ENCODE data around the gene NMD3. TPM values are rescaled to one million over a fixed set of nuclear protein-coding genes. Genes with fewer than 3 reads are reported as not detected.
A peak's percentile ranks its signal among the peaks of the same experiment; 100 is the strongest.

NMD3 gene
- 55.5 and 55.6 TPM in 2 replicates for total RNA-seq (2021)
- long read RNA-seq, transcript NMD3-202 (15 exons, 3,061 nt): minor isoform, 6 of 474 reads
- long read RNA-seq, transcript NMD3-201 (16 exons, 3,049 nt): major isoform, 288 of 474 reads
- long read RNA-seq, partial matches to known transcripts: 15 of 474 reads
- long read RNA-seq, other reads (novel, unspliced or antisense): 164 of 474 reads

- H3K79me2 ChIP-seq (ENCODE audit: insufficient read depth, low read length): peaks cover 9% of the 10 kb centered on the region; the same call in 1 of the 2 replicates
- H3K4me3 Mint-ChIP-seq: peak within 1 kb of the TSS; percentile 89 to 94
- peak within 1 kb of the TSS; percentile 55 to 96 (median 91); a peak in 5 of 7 replicates for H3K27ac Mint-ChIP-seq
- no peak within 1 kb of the TSS for H3T11ph ChIP-seq (ENCODE audit: low read length)
- H3K9ac ChIP-seq (ENCODE audit: extremely low read depth, insufficient read length, low read length): peak within 1 kb of the TSS; percentile 91
- H4K8ac ChIP-seq (replicated peaks; ENCODE audit: insufficient read length, low read depth, low read length): no peak within 1 kb of the TSS
- H2AK5ac ChIP-seq (ENCODE audit: insufficient read length, low read length): no peak within 1 kb of the TSS
- H3K56ac ChIP-seq (ENCODE audit: insufficient read length, low read depth, low read length): no peak within 1 kb of the TSS
- H3K79me1 ChIP-seq (ENCODE audit: insufficient read depth, low read depth, low read length, poor library complexity, severe bottlenecking): no peaks in the 10 kb centered on the region
- peak within 1 kb of the TSS; percentile 79 for H3K18ac ChIP-seq (ENCODE audit: insufficient read length, low read depth, low read length)
- H3K9me3 Mint-ChIP-seq: peaks cover 2 to 3% of the 10 kb centered on the region in 2 experiments; a peak in 4 of 5 replicates
- H2BK20ac ChIP-seq (ENCODE audit: low read depth, low read length, poor library complexity, severe bottlenecking): no peak within 1 kb of the TSS
- peak within 1 kb of the TSS; percentile 86 for H3K14ac ChIP-seq (ENCODE audit: insufficient read depth, low read length)
- H4K20me1 ChIP-seq (ENCODE audit: control insufficient read depth, insufficient read depth, insufficient read length): no peaks in the 10 kb centered on the region
- H3K4me2 ChIP-seq (ENCODE audit: insufficient read depth, insufficient read length, low read length): peak within 1 kb of the TSS; percentile 84
- H2BK15ac ChIP-seq (ENCODE audit: low read depth, low read length): no peak within 1 kb of the TSS; the same call in 1 of the 2 replicates
- no peak within 1 kb of the TSS for H2BK5ac ChIP-seq (ENCODE audit: insufficient read length, low read length)
- WGBS (ENCODE audit: extremely low coverage, insufficient read length, low lambda C conversion rate): no CpG with 5 or more reads among the region's 71 CpGs
- H3K4me1 Mint-ChIP-seq: peaks cover 16 to 19% of the 10 kb centered on the region in 2 experiments
- peaks cover 3% of the 10 kb centered on the region for H3K23me2 ChIP-seq (ENCODE audit: insufficient read length, low read depth, low read length, poor library complexity, severe bottlenecking)
- H3K27me3 Mint-ChIP-seq (ENCODE audit: low read depth): no peaks in the 10 kb centered on the region
- H3K36me3 Mint-ChIP-seq (ENCODE audit: insufficient read depth in 1 of 3, low read depth in 3 of 3): peaks cover 7 to 21% (median 13%) of the 10 kb centered on the region in 3 experiments
- no peak within 1 kb of the TSS for H2BK120ac ChIP-seq (ENCODE audit: low read depth, low read length, poor library complexity, severe bottlenecking)
- peak within 1 kb of the TSS; percentile 29 for H2BK12ac ChIP-seq (ENCODE audit: insufficient read length, low read depth, low read length)
- H4K91ac ChIP-seq (ENCODE audit: insufficient read length, low read depth, low read length): no peak within 1 kb of the TSS
- peak; percentile 94 for DNase-seq
- H3K9me3 ChIP-seq (ENCODE audit: control insufficient read depth, low read depth, low read length): no peaks in the 10 kb centered on the region
- H3K23ac ChIP-seq (ENCODE audit: insufficient read length, low read depth, low read length): no peak within 1 kb of the TSS
- no peak within 1 kb of the TSS for H4K5ac ChIP-seq (ENCODE audit: insufficient read length, low read depth, low read length)
- H3K27ac ChIP-seq (ENCODE audit: insufficient read length, low read depth, low read length): no peak within 1 kb of the TSS
- no peak for TF ChIP-seq CTCF (conservative IDR thresholded peaks at IDR 0.05)
- peak within 1 kb of the TSS; percentile 7 for H2AFZ ChIP-seq (ENCODE audit: low read length)
- no peak within 1 kb of the TSS for H3K4ac ChIP-seq (ENCODE audit: low read depth, low read length)
- H3K4me1 ChIP-seq (ENCODE audit: insufficient read depth, low read length): no peaks in the 10 kb centered on the region
- no peaks in the 10 kb centered on the region for H3K27me3 ChIP-seq (ENCODE audit: insufficient read depth, low read length)
Observed at GRCh38 chr3:161220850-161221753, at the start of gene NMD3. Gene NMD3, plus strand, starts transcription at chr3:161221311. Its CDS starts 703 bp downstream, at chr3:161222014.
